T-helper 17 cell (primary cell): Measurements from ENCODE around the gene OR8G1. TPM values are rescaled to one million over a fixed set of nuclear protein-coding genes. Genes with fewer than 3 reads are reported as not detected.

Experiments used
- ATAC-seq: fragments of 150-1000 bp; cut with Tn5 transposase; 2 replicates; pipeline ENCODE4 v1.10.0; 2021; ENCODE audit warnings: mild to moderate bottlenecking, moderate library complexity
- DNase-seq, 3 donors: peaks; one replicate each; pipeline versions ENCODE4 v3.0.0 to v3.0.0-alpha.2; 2020 to 2021
- H3K9me3 ChIP-seq: one replicate; pipeline ENCODE4 v1.7.0; 2013; ENCODE audit warnings: low read length, mild to moderate bottlenecking; ENCODE audit not compliant: control insufficient read depth, poor library complexity, severe bottlenecking
- H3K27ac Mint-ChIP-seq: one replicate; pipeline ENCODE4 v1.8.0; 2022; ENCODE audit warnings: mild to moderate bottlenecking, moderate library complexity, mixed read lengths
- H3K27me3 Mint-ChIP-seq: one replicate; pipeline ENCODE4 v1.8.0; 2022; ENCODE audit warnings: mixed read lengths
- H3K36me3 Mint-ChIP-seq: one replicate; pipeline ENCODE4 v1.8.0; 2022; ENCODE audit warnings: low read depth, mixed read lengths
- H3K4me1 Mint-ChIP-seq: one replicate; pipeline ENCODE4 v1.8.0; 2022; ENCODE audit warnings: mild to moderate bottlenecking, mixed read lengths
- H3K4me3 Mint-ChIP-seq: one replicate; pipeline ENCODE4 v1.8.0; 2022; ENCODE audit warnings: mild to moderate bottlenecking, moderate library complexity, mixed read lengths
- total RNA-seq, 4 donors: library from RNA in 2 of 4; stranded (reverse) in 2 of 4; gene quantifications; one replicate each; pipeline ENCODE4 v1.2.3 and lab custom pipeline; 2022 to 2026

Gene OR8G1, protein sequence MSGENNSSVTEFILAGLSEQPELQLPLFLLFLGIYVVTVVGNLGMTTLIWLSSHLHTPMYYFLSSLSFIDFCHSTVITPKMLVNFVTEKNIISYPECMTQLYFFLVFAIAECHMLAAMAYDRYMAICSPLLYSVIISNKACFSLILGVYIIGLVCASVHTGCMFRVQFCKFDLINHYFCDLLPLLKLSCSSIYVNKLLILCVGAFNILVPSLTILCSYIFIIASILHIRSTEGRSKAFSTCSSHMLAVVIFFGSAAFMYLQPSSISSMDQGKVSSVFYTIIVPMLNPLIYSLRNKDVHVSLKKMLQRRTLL
- total RNA-seq: not detected
- 0 reads per million in 2 donors for total RNA-seq (lab: John Stamatoyannopoulos, UW)

DNA sequence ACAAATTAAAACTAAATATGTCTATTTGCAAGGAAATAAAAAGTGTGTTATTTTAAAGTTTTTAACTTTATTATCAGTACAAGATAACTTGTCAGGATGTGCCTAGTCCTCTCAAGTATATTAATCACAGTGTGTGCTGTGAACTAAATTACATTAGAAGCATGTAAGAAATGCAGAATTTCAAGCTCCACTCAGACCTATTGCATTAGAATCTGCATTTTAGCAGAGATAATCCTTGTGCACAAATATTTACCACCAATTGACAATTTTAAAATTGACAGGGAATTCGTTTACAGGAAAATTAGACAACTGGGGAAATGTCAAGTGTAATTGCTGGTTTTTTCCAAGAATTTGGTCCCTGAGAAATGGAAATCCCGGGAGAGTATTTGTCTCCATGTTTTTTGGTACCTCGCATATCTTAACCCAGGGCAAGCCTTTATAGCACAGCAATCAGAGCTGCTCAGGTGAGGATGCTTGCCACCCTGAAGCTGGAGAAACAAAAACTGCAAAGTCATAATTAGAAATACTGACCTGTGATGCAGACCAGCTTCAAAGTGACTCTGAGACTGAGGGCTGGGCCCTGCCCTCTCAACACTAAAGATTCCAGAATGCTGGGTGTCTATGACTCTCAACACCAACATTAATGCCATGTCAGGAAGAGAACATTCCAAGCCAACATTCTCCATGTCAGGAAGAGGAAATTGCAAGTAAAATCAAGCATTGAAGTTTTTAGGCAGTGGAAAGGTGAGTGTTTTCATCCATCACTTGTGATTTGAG, at the start of gene OR8G1:
TSS of gene OR8G1 (plus strand) at position 475 of the 777 bp plus-strand sequence. CDS start 8,581 bp downstream, outside the sequence.
- H3K27ac Mint-ChIP-seq: no peak within 1 kb of the TSS
- H3K27me3 Mint-ChIP-seq: peaks cover 10% of the 10 kb centered on the region
- H3K9me3 ChIP-seq: no peaks in the 10 kb centered on the region
- ATAC-seq (no peak), DNase-seq (no peak)
- no peaks in the 10 kb centered on the region for H3K4me1 Mint-ChIP-seq
- H3K4me3 Mint-ChIP-seq: no peak within 1 kb of the TSS
- H3K36me3 Mint-ChIP-seq: no peaks in the 10 kb centered on the region

DNA sequence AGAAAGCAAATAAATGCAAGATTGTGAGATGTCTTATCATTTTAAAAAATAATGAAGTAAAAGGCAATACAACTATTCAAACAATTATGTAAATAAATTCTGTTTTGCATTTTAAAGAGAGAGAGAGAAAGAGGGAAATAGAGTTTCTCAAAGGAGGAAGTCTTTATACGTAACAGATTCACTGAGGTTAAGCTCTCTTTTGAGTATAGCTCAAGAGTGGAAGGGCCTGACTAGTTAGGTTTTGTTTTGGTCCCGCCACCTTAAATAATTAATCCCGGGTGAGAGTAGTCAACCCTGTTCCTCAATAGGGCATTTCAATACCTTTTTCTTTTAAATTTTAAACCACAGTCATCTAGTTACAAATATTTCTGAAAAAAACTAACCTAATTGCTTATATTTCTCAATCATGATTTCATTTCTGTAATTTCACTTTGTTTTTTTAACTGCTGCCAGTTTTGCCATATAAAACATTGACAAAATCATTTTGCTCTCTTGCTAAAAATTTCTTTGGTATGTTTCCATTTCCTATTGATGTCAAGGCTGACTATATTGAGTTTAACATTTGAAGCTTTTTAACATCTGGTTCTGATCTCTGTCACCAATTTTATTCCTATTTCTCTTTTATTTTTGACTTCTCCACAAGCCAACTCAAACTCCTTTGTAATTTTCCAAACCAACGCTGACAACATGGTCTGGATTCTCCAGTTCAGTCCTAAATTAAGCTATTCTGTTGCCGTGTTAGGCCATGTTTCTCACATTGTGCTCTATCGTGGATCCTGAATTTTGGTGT, 47.5 kb upstream of the OR8G1 start:
- Mint-ChIP-seq H3K4me1 (no peaks in the 10 kb centered on the region), H3K27me3 (peaks cover 58% of the 10 kb centered on the region)
- ATAC-seq: no peak

DNA sequence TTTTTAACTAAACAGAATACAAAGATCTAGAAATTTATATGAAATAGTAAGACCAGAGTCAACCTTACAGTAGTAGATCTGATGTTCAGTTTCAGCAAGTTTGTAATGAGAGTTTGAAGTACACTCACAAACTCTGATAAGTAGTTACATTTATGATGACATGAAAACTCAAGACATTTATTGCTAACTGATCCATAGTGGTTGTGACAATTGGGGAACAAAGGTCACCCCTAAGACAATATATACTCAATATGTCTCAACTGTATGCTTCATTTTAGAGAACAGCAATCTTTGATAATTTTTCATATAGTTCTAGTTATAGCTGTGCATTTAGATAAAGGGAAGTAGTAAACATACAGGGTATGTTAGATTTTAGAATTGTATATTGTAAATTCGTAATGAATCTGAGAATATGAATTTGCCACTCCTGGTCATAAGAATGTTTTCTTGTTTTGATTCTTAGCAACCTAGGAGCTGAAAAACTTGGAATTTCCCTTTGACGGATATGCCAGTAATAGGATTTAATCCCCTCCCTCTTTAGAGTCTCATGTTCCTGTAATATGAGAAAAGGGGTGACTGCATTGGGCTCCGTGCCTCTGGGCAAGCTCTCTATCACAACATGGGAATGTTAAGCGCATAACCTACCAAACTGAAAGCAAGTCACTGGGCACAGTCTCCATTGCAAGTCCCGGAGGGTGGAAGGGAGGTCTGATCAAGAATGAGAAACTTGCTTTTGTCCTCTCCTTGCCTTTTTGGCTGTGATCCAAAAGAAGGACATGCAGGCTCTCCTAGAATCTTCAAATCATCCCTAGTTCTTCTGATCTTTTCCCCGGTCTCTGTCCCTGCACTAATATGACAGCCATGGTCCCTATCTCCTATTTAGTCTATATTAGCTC, 46.4 kb upstream of the OR8G1 start:
- H3K4me3 Mint-ChIP-seq: no peak overlapping the region
- H3K27ac Mint-ChIP-seq: no peak overlapping the region
- H3K9me3 ChIP-seq: no peaks in the 10 kb centered on the region
- no peak for ATAC-seq
- no peaks in the 10 kb centered on the region for H3K4me1 Mint-ChIP-seq
- H3K27me3 Mint-ChIP-seq: peaks cover 55% of the 10 kb centered on the region
- peaks cover 2% of the 10 kb centered on the region for H3K36me3 Mint-ChIP-seq
- no peak for DNase-seq

More for the DNA sequence above, 47.5 kb upstream of the OR8G1 start:
- Mint-ChIP-seq H3K27ac (no peak overlapping the region), H3K4me3 (no peak overlapping the region), H3K36me3 (peaks cover 2% of the 10 kb centered on the region)
- H3K9me3 ChIP-seq: no peaks in the 10 kb centered on the region
- no peak for DNase-seq

DNA sequence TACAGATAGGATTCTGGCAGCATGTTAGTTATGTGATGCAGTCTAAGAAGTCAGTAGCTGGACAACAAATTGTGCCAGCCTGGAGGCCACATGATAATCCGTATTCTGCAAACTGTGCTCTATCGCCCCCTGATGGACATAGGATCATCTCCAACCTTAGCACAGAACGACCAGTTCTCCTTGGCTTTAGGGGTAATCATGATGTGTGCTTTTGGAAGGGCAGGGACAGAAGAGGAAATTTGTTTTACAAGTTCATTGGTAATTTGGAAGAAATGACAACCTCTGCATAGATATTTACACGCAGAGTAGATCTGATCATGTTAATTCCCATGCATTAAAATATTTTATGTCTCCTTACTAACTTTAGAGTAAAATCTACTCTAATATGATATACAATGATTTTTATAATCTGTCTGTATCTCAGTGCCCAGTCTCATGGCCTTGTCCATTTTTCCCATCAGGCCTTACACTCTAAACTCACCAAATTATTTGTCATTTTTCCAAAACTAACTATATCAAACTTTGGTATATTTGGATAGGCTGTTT, 45.6 kb upstream of the OR8G1 start:
- no peaks in the 10 kb centered on the region for H3K4me1 Mint-ChIP-seq
- H3K27ac Mint-ChIP-seq: no peak overlapping the region
- H3K36me3 Mint-ChIP-seq: peaks cover 4% of the 10 kb centered on the region
- ATAC-seq (peak; percentile 59), DNase-seq (peak in 1 of 3 donors; percentile 15)
- H3K27me3 Mint-ChIP-seq: peaks cover 55% of the 10 kb centered on the region
- no peak overlapping the region for H3K4me3 Mint-ChIP-seq
- no peaks in the 10 kb centered on the region for H3K9me3 ChIP-seq

DNA sequence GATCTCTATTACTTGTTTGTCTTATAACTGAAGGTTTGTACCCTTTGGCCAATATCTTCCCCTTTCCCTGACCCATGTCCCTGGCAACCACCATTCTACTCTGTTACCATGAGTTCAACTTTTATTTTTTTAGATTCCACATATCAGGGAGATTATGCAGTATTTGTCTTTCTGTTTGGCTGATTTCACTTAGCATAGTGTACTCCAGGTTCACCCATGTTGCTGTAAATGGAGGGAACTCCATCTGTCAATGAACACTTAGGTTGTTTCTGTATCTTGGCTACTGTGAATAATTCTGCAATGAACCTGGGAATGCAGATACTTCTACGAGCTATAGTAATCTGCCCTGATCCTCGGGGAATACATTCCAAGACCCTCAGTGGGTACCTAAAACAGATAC, 42.9 kb upstream of the OR8G1 start:
- Mint-ChIP-seq H3K27ac (no peak overlapping the region), H3K27me3 (peaks cover 44% of the 10 kb centered on the region), H3K4me3 (no peak overlapping the region), H3K36me3 (peaks cover 4% of the 10 kb centered on the region), H3K4me1 (no peaks in the 10 kb centered on the region)
- ATAC-seq (no peak), DNase-seq (no peak)
- no peaks in the 10 kb centered on the region for H3K9me3 ChIP-seq

DNA sequence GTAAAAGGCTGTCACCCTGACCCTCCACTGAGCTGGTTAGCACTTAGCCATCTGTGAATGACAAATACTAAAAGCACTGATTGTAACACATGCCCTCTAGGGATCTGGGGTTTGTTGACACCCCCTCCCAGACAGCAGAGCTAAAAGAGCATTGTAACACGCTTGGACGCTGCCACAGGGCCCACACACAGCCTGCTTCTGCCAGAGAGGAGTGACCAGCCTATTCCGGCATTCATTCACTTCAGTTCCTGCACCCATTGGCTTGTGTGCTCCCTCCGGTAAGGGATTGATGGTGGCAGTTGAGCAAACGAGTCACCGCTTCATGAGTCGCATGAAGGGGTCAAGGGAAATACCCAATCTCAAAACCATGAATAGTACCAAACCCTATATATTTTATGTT, 42.0 kb upstream of the OR8G1 start:
- H3K36me3 Mint-ChIP-seq: peaks cover 4% of the 10 kb centered on the region
- ATAC-seq: no peak
- peaks cover 42% of the 10 kb centered on the region for H3K27me3 Mint-ChIP-seq
- H3K4me3 Mint-ChIP-seq: no peak overlapping the region
- no peaks in the 10 kb centered on the region for H3K9me3 ChIP-seq
- DNase-seq: no peak
- no peak overlapping the region for H3K27ac Mint-ChIP-seq
- no peaks in the 10 kb centered on the region for H3K4me1 Mint-ChIP-seq

DNA sequence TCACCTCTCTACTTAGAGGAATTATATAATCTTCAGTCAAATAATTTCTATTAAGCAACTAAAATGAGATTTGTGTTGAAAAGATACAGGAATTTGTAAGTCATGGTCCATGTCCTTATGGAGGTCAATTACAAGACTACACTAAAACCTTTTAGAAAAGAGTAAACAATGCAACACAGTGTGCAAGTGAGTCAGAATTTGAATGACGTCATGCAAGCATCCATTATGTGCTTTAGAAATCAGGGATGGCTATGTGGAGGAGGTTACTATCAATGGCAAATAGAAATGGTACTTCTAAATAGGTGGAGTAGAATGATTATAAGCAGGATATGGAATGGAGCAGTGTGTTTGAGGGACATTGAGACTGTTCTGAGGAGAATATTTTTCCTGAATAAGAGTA, 41.2 kb upstream of the OR8G1 start:
- Mint-ChIP-seq H3K36me3 (peaks cover 4% of the 10 kb centered on the region), H3K4me3 (no peak overlapping the region), H3K4me1 (no peaks in the 10 kb centered on the region), H3K27me3 (peaks cover 40% of the 10 kb centered on the region), H3K27ac (no peak overlapping the region)
- no peaks in the 10 kb centered on the region for H3K9me3 ChIP-seq
- DNase-seq (no peak), ATAC-seq (no peak)

DNA sequence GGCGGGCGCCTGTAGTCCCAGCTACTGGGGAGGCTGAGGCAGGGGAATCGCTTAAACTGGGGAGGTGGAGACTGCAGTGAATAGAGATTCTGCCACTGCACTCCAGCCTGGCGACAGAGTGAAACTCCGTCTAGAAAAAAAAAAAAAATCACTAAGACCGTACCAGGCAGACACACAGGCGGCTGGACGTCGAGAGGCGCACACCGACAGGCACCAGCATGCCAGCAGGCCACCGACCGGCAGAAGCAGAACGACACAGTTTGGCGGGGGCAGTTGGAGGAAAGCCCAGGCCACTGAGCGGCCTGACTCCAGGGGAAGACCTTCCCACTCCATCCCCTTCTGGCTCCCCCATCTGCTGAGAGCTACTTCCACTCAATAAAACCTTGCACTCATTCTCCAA, 40.2 kb upstream of the OR8G1 start:
- Mint-ChIP-seq H3K27ac (no peak overlapping the region), H3K36me3 (peaks cover 4% of the 10 kb centered on the region), H3K4me3 (no peak overlapping the region), H3K27me3 (peaks cover 40% of the 10 kb centered on the region), H3K4me1 (no peaks in the 10 kb centered on the region)
- DNase-seq (no peak), ATAC-seq (no peak)
- no peaks in the 10 kb centered on the region for H3K9me3 ChIP-seq

DNA sequence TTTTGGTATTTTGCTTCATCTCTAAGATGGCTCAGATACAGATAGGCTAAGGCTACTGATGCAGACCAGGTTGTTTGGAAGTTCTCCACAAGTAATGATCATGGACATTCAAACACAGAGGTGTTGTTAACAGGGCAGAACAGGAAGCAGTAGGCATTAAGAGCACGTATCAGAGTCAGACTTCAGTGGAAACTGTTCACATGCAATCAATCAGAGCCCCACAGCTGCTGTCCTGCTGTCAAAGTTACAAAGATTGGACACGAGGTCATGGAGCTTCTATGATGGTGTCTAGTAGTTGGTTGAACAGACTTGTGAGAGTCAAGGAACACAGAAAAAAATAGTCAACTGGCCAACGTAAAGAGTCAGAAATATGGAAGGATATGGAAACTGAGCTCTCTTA, 37.9 kb upstream of the OR8G1 start:
- peaks cover 34% of the 10 kb centered on the region for H3K27me3 Mint-ChIP-seq
- H3K9me3 ChIP-seq: no peaks in the 10 kb centered on the region
- peaks cover 3% of the 10 kb centered on the region for H3K4me1 Mint-ChIP-seq
- DNase-seq (no peak), ATAC-seq (no peak)
- H3K36me3 Mint-ChIP-seq: peaks cover 2% of the 10 kb centered on the region
- H3K27ac Mint-ChIP-seq: no peak overlapping the region
- H3K4me3 Mint-ChIP-seq: no peak overlapping the region

DNA sequence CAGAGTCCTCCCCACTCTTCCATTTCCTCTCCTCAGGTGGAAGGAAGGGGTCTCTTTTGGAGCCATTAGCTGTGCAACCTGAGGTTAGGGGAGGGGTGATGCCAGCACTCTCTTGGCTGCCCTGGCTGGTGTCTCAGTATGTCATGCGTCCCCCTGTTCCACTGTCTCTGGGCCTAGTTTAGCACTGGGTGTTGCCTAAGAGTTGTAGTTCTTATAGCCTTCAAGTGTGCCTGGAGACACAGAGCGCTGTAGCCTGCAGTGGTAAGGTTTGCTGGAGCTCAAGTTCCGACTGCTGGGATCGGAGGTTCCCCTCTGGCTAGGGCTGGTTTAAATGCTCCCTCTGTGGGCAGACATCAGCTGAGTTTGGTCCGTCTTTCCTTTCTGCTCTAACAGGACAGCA, 36.9 kb upstream of the OR8G1 start:
- H3K9me3 ChIP-seq: no peaks in the 10 kb centered on the region
- no peak for DNase-seq
- no peak overlapping the region for H3K27ac Mint-ChIP-seq
- ATAC-seq: no peak
- H3K4me1 Mint-ChIP-seq: peaks cover 3% of the 10 kb centered on the region
- H3K36me3 Mint-ChIP-seq: peaks cover 2% of the 10 kb centered on the region
- no peak overlapping the region for H3K4me3 Mint-ChIP-seq
- H3K27me3 Mint-ChIP-seq: peaks cover 23% of the 10 kb centered on the region

DNA sequence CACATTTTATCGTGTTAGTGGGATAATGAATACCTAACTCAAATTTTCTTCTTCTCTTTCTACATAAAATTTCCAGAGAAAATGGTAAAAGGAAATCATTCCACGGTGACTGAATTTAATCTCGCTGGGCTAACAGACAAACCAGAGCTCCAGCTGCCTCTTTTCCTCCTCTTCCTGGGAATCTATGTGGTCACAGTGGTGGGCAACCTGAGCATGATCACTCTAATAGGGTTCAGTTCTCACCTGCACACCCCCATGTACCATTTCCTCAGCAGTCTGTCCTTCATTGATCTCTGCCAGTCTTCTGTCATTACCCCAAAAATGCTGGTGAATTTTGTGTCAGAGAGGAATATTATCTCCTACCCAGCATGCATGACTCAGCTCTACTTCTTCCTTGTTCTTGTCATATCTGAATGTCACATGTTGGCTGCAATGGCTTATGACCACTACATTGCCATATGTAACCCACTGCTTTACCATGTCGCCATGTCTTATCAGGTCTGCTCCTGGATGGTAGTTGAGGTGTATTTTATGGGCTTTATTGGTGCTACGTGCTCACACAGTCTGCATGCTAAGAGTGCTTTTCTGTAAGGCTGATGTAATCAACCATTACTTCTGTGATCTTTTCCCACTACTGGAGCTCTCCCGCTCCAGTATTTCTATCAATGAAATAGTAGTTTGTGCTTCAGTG, 33.6 kb upstream of the OR8G1 start:
- no peak overlapping the region for H3K4me3 Mint-ChIP-seq
- H3K36me3 Mint-ChIP-seq: no peaks in the 10 kb centered on the region
- DNase-seq (no peak), ATAC-seq (no peak)
- no peak overlapping the region for H3K27ac Mint-ChIP-seq
- no peaks in the 10 kb centered on the region for H3K9me3 ChIP-seq
- peaks cover 3% of the 10 kb centered on the region for H3K4me1 Mint-ChIP-seq
- H3K27me3 Mint-ChIP-seq: peaks cover 22% of the 10 kb centered on the region

DNA sequence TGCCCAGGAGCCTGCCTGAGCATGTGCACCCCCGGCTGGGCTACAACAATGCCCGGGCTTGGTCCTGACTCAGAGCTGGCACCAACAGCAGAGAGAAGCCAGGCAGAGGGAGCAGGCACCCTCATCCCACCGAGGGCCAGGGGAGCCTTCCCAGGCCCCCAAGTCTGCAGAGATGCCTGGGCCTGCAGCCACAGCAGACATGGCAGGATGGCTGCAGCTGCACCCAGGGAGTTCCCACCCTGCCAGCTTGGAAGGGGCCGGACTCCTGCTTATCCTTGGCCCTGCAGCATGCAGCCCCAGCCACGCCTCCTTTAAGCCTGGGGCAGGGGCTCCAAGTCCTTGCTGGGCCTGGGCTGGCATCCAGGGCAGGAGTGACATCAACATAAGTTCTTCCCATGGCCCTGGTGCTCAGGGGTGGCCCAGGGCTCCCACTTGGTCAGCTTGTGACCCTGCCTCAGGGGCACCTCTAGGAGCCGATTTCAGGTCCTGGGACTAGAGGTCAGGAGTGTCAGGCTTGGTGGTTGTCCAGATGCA, 31.0 kb upstream of the OR8G1 start:
- H3K27me3 Mint-ChIP-seq: peaks cover 19% of the 10 kb centered on the region
- DNase-seq (no peak), ATAC-seq (no peak)
- H3K4me1 Mint-ChIP-seq: peaks cover 3% of the 10 kb centered on the region
- no peaks in the 10 kb centered on the region for H3K36me3 Mint-ChIP-seq
- H3K9me3 ChIP-seq: no peaks in the 10 kb centered on the region
- no peak overlapping the region for H3K27ac Mint-ChIP-seq
- no peak overlapping the region for H3K4me3 Mint-ChIP-seq
